ENCODE data around the gene SLC9A9. TPM values are rescaled to one million over a fixed set of nuclear protein-coding genes. Genes with fewer than 3 reads are reported as not detected.

SLC9A9 gene
- total and polyA plus RNA-seq, 2 of the 8 experiments (the other 6 are each of a cell fraction or from before 2014, with no cell fraction given), result 0.48 to 1.1 TPM

DNA sequence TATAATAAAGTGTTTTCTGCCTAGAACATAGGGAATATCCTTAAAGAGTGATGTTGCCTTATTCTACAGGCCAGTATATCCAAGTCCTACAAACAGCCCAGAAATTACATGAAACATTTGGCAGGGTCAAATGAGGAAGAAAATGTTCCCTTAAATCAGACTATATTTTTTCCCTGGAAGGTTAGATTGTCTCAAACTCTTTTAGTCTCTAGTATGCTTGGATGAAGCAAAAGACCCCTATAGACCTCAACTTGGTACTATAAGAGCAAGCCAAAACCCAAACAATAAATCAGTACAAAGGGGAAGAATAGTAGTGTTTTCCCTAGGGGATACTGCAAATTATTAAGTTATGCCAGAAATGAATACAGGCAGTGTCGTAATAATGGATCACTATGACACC is 310.2 kb downstream of the SLC9A9 start (continued):
- TF ChIP-seq, protein P1, sequence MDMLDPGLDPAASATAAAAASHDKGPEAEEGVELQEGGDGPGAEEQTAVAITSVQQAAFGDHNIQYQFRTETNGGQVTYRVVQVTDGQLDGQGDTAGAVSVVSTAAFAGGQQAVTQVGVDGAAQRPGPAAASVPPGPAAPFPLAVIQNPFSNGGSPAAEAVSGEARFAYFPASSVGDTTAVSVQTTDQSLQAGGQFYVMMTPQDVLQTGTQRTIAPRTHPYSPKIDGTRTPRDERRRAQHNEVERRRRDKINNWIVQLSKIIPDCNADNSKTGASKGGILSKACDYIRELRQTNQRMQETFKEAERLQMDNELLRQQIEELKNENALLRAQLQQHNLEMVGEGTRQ (IDR thresholded peaks at IDR 0.05; ENCODE audit: low read length), result no peak
- TF ChIP-seq FOSL1 (IDR thresholded peaks at IDR 0.05; ENCODE audit: insufficient read depth, low read depth, low read length) (no peak), CREB1 (IDR thresholded peaks at IDR 0.05) (no peak)
